ENCODE measurements around the gene TMEM187.
"Not testable (repeated sequence)": the region's sequence is repeated elsewhere in the genome, so short reads cannot be mapped to it uniquely, and the experiment has no call there.

Gene TMEM187

GRCh38 chrX:153973127-153974002 is 811 bp downstream of the TMEM187 start:
- no peak for DNase-seq

GRCh38 chrX:153974003-153974725 is 1.6 kb downstream of the TMEM187 start:
- no peak for DNase-seq

GRCh38 chrX:153974726-153975286 is 2.3 kb downstream of the TMEM187 start:
- no peak for DNase-seq

DNA sequence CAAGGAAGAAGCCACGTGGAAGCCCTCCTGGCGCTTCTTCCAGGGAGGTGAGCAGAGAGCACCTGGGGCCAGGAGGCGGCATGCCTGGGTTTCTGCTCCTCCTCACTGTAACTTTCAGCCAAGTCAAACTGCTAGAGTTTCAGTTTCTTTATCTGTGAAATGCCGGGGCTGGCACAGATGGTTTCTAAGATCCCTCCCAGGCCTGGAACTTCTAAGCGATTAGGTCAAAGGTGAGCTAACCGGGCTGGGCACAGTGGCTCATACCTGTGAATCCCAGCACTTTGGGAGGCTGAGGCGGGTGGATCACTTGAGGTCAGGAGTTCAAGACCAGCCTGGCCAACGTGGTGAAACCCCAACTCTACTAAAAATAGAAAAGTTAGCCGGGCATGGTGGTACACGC is 7.8 kb downstream of the TMEM187 start:
- not testable (repeated sequence) for DNase-seq

GRCh38 chrX:153981231-153981630 is 8.7 kb downstream of the TMEM187 start:
- no peak for DNase-seq

DNA sequence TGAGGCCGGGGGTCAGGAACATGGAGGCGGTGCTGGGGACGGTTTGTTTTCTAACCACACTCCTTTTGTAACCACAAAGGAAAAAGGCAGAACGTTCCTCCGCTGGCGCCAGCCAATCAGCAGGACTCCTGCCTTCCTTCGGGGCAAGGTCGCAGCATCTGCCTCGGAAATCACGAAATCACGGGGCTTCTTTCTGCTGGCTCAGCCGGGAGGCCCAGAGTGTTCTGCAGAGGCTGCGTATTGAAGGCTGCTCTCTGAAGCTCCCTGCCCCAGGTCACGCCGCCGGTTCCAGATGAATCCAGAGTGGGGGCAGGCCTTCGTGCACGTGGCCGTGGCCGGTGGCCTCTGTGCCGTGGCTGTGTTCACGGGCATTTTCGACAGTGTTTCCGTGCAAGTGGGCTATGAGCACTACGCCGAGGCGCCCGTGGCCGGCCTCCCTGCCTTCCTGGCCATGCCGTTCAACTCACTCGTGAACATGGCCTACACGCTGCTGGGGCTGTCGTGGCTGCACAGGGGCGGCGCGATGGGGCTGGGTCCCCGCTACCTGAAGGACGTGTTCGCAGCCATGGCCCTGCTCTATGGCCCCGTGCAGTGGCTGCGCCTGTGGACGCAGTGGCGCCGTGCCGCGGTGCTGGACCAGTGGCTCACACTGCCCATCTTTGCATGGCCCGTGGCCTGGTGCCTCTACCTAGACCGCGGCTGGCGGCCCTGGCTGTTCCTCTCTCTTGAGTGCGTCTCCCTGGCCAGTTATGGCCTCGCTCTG is 9.4 kb downstream of the TMEM187 start:
- no peak for DNase-seq

DNA sequence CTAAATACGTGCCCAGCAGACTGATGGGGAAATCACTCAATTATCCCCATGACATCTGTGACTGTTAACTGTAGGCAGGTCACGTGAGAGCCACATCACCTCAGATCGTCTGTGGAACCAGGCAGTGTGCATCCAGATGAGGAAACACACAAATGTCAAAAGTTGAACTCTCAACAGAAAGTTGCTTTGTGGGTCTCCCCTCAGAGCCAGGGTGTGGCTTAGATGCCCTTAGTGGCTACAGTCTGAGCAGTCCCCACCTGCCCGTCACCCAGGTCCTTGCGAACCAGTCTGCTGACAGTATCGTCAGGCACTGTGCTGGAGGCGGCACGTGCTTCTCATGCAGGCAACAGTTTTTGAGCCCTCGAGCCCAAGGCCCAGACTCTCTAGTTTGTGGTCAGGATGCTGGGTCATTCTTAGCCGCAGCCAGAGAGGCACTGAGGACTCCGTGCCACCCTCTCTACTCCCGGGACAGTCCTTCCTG is 10.8 kb downstream of the TMEM187 start:
- no peak for DNase-seq

DNA sequence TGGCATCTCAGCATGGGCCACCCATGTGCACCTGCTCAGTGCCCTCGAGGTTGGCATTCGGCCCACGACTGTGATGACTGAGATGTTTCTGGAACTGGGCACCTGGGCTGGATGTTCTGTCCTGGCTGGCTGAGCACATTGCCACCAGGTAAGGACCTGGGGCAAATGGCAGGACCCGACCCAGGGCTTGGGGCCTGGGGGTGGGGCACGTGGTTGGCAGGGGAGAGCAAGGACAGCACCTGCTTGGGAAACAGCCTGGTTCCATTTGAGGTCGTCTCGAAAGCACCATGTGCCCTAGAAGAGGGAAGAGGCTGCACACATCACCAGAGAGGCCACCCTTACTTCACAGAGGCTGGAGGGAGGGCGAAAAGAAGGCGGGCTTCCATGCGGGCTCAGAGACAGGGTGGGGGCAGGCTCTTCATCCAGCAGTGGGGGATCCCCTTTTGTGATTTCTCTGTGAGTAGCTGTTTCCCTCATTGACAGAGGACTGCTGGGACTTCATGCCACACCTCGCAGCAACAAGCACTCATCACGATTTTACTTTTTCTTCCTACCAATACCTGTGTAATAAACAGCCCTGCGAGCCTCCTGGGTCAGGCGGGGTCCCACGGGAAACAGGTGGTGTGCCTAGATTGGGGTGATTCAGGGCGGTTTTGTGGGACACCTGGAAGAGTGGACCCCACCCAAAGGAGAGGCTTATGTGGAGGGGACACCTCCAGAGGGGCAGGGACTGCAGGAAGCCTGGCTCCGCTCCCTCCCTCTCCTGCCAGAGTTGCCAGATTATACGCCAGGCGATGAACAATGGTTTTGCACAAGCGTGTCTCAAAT is 12.0 kb downstream of the TMEM187 start:
- no peak for DNase-seq

- DNase-seq = no peak
Measured at GRCh38 chrX:153988493-153988892, 15.9 kb downstream of the TMEM187 start.

- peak in 1 of 2 experiments; percentile 37 for DNase-seq
Measured at GRCh38 chrX:153989973-153990655, 17.6 kb downstream of the TMEM187 start.

DNA sequence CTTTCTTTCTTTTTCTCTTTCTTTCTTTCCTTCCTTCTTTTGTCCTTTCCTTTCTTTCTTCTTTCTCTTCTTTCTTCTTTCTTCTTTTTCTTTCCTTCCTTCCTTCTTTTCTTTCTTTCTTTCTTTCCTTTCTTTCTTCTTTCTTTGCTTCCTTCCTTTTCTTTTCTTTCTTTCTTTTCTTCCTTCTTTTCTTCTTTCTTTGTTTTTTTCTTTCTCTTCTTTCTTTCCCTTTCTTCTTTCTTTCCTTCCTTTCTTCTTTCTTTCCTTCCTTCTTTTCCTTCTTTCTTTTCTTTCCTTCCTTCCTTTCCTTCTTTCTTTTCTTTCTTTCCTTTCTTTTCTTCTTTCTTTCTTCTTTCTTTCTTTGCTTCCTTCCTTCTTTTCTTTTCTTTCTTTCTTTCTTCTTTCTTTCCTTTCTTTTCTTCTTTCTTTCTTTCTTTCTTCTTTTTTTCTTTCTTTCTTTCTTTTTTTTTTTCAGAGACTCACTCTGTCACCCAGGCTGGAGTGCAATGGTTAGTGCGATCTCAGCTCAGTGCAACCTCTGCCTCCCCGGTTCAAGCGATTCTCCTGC is 18.5 kb downstream of the TMEM187 start:
- no peak for DNase-seq

GRCh38 chrX:153992180-153992579 is 19.6 kb downstream of the TMEM187 start:
- DNase-seq = no peak

DNA sequence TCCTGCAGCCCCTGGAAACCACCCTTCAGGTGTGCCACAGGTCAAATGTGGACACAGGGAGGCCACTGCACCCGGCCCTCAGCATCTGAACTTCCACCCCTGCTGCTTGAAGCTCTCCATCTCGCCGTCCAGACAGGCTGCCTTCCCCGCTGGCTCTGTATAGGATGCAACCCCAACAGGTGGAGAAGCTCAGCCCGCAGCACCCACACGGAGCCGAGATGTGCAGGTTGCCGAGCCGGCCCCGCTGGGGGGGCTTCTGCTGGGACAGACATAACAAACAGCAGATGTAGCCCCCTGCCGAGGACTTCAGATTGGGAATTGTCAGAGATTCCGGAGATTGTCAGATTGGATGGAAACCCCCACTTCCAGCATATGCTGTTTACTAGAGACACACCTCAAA is 20.5 kb downstream of the TMEM187 start:
- peak; percentile 70 to 88 for DNase-seq

DNA sequence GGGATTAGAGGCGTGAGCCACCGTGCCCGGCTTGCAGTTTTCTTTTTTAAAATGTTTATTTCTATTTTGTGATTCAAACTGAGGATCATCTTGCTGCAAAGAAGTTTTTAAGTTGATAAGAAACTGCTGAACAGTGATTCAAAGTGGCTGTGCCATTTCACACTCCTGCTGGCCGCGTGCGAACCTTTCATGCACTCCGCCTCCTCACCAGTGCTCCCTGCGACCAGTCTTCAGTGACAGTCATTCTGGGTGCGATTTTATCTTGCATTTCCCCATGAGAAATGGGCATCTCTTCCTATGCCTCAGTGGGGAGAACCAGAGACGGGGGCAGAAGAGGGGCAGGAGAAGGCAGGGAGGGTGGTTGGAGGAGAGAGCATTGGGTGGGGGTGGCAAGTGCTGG is 21.4 kb downstream of the TMEM187 start:
- no peak for DNase-seq

GRCh38 chrX:153994398-153994797 is 21.8 kb downstream of the TMEM187 start:
- DNase-seq = not testable (repeated sequence)

- no peak for DNase-seq
Measured at GRCh38 chrX:153995504-153995903, 22.9 kb downstream of the TMEM187 start.

DNA sequence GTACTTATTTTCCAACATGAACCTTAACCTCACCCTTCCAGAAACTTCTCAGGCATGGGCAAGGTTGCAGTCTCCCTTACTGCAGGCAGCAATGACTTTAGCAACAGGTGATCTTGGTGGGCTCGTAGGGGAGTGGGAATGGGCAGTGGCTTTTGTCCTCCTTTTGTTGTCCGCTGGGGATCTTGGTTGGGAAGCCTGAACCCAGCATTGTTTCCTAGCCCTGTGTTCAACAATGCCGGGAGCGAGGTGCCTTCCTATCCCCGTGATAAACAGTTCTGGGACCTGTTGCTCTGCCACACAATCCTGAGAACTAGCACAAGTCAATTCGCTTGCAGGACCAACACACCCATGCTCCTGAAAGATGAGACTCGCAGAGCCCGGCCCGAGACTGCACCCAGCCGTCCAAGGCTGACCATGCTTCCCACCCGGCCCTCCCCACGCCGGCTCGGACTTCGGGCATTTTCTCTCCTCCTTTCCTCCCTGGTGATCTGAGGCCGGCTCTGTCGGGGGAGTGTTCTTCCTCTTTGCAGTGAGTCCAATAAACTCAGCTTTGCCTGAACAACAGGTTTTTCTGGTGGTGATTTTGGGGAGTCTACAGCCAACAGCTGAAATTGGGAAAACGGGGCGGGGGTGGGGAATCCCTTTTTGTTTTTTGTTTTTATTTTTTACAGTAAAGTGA is 26.9 kb downstream of the TMEM187 start:
- no peak for DNase-seq

DNA sequence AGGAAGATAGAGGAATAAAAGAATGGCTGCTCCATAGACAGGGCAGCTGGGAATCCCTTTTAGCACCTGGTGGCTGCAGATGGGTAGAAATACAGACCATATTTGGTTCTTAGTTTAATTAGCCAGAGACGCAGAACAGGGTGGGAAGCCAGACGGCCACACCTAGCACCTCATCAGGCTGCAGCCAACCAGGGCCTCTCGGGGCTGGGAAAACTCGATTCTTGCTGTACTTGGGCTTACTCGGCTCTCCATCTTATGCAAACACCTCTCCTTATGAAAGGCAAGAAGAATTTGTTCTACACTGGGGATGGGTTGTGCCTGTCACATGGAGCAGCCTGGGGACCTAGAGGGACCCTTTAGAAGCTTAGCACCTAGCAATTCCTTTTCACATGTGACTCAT is 27.5 kb downstream of the TMEM187 start:
- peak in 1 of 2 experiments; percentile 62 for DNase-seq

- no peak for DNase-seq
Measured at GRCh38 chrX:154002215-154002719, 29.7 kb downstream of the TMEM187 start.

GRCh38 chrX:154004315-154004714 is 31.8 kb downstream of the TMEM187 start:
- DNase-seq = peak in 1 of 2 experiments; percentile 61
